Astrocyte (in vitro differentiated cells and primary cell): ENCODE measurements around the gene NFAT5.

Source experiments
- EZH2 ChIP-seq: IDR thresholded peaks from 2 replicates; pipeline ENCODE4 v1.6.1; 2012; ENCODE audit warnings: mild to moderate bottlenecking, low read length, inconsistent platforms; ENCODE audit not compliant: insufficient read depth
- TF ChIP-seq, protein P1 (sequence below): IDR thresholded peaks from 2 replicates; pipeline ENCODE4 v1.5.1; 2011; ENCODE audit warnings: low read depth, mild to moderate bottlenecking, inconsistent platforms, low read length, moderate library complexity; ENCODE audit not compliant: insufficient read depth

DNA sequence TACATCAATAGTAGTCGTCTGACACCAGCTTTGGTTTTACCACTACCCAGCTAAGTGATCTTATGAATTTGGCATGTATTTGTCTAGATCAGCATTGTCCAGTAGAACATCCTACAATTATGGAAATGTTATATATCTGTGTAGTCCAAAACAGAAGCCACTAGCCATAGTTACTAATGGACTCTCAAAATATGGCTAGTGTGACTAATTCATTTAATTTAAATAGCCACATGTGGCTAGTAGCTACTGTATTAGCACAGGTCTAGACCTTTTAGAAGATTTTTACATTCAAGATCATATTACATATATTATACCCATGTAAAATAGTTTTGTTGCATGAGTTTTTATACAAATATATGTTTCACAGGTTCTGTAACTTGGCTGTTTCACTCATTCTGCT lies 27.0 kb upstream of the NFAT5 start:
- TF ChIP-seq, protein P1, sequence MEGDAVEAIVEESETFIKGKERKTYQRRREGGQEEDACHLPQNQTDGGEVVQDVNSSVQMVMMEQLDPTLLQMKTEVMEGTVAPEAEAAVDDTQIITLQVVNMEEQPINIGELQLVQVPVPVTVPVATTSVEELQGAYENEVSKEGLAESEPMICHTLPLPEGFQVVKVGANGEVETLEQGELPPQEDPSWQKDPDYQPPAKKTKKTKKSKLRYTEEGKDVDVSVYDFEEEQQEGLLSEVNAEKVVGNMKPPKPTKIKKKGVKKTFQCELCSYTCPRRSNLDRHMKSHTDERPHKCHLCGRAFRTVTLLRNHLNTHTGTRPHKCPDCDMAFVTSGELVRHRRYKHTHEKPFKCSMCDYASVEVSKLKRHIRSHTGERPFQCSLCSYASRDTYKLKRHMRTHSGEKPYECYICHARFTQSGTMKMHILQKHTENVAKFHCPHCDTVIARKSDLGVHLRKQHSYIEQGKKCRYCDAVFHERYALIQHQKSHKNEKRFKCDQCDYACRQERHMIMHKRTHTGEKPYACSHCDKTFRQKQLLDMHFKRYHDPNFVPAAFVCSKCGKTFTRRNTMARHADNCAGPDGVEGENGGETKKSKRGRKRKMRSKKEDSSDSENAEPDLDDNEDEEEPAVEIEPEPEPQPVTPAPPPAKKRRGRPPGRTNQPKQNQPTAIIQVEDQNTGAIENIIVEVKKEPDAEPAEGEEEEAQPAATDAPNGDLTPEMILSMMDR, result no peak
- no peak for TF ChIP-seq EZH2
